ENCODE results near the gene CELF2.

DNA sequence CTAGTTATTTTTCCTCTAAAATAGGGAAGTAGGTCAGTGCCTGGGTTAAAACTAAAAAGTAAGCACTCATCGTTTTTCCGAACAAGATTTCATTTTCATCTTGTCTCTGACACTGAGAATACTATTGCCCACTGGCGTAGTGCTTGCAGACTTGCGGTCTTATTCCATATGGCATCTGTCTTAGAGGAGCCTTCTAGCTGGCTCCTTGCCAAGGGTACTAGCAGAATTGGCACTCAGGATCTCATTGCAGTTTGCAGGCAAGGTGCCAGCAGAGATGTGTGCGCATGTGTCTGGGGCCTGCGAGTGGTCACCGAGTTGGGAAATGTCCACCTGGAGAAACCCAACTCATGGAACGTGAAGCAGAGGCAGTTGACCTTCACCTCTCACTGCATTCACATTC is 143.4 kb downstream of the CELF2 start:
- TF ChIP-seq MXI1 (IDR thresholded peaks at IDR 0.05; ENCODE audit: borderline replicate concordance, low read depth, low read length), result no peak
- no peak for TF ChIP-seq POLR2A (IDR thresholded peaks at IDR 0.05; ENCODE audit: low read depth, low read length)
- TF ChIP-seq, protein P1, sequence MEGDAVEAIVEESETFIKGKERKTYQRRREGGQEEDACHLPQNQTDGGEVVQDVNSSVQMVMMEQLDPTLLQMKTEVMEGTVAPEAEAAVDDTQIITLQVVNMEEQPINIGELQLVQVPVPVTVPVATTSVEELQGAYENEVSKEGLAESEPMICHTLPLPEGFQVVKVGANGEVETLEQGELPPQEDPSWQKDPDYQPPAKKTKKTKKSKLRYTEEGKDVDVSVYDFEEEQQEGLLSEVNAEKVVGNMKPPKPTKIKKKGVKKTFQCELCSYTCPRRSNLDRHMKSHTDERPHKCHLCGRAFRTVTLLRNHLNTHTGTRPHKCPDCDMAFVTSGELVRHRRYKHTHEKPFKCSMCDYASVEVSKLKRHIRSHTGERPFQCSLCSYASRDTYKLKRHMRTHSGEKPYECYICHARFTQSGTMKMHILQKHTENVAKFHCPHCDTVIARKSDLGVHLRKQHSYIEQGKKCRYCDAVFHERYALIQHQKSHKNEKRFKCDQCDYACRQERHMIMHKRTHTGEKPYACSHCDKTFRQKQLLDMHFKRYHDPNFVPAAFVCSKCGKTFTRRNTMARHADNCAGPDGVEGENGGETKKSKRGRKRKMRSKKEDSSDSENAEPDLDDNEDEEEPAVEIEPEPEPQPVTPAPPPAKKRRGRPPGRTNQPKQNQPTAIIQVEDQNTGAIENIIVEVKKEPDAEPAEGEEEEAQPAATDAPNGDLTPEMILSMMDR (conservative IDR thresholded peaks at IDR 0.05; ENCODE audit: low read depth, low read length), result no peak
- TF ChIP-seq CHD1 (IDR thresholded peaks at IDR 0.05; ENCODE audit: low read depth, low read length), result no peak
- TF ChIP-seq SMC3 (IDR thresholded peaks at IDR 0.05; ENCODE audit: low read depth, low read length), result no peak
- TF ChIP-seq RFX5 (IDR thresholded peaks at IDR 0.05; ENCODE audit: low read depth, low read length), result no peak
- no peak for TF ChIP-seq RCOR1 (IDR thresholded peaks at IDR 0.05; ENCODE audit: insufficient replicate concordance, low read length)
- no peak for TF ChIP-seq BHLHE40 (IDR thresholded peaks at IDR 0.05; ENCODE audit: low read depth, low read length)
- no peak for TF ChIP-seq RAD21 (IDR thresholded peaks at IDR 0.05; ENCODE audit: low read length)
- TF ChIP-seq CEBPB (IDR thresholded peaks at IDR 0.05; ENCODE audit: low read depth, low read length), result no peak
- TF ChIP-seq MAFK (IDR thresholded peaks at IDR 0.05; ENCODE audit: low read depth, low read length), result no peak
- TF ChIP-seq, protein P2, sequence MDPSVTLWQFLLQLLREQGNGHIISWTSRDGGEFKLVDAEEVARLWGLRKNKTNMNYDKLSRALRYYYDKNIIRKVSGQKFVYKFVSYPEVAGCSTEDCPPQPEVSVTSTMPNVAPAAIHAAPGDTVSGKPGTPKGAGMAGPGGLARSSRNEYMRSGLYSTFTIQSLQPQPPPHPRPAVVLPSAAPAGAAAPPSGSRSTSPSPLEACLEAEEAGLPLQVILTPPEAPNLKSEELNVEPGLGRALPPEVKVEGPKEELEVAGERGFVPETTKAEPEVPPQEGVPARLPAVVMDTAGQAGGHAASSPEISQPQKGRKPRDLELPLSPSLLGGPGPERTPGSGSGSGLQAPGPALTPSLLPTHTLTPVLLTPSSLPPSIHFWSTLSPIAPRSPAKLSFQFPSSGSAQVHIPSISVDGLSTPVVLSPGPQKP (IDR thresholded peaks at IDR 0.05; ENCODE audit: borderline replicate concordance, low read depth, low read length), result no peak
- no peak for TF ChIP-seq FOS (IDR thresholded peaks at IDR 0.05; ENCODE audit: low read depth, low read length)
